HEK293T (cell line): ENCODE results near the gene TANC1.

Experiments used
- CTCF ChIA-PET: fragments of 350-600 bp; formaldehyde crosslinking; extraction: SDS; loops from one replicate; lab custom pipeline; 2021; ENCODE audit warnings: antibody characterized with exemption, inconsistent platforms; lab: Yijun Ruan, JAX
- POLR2A ChIA-PET: fragments of 350-600 bp; formaldehyde crosslinking; extraction: SDS; loops from one replicate; lab custom pipeline; 2020; ENCODE audit warnings: antibody characterized with exemption, inconsistent platforms; lab: Yijun Ruan, JAX
- DNase-seq: peaks from one replicate; pipeline ENCODE4 v3.0.0; 2012; ENCODE audit warnings: mixed read lengths; ENCODE audit errors: extremely low spot score
- ARNT ChIP-seq: fragments of 450-650 bp; IDR thresholded peaks from 2 replicates; pipeline ENCODE4 v1.6.1; 2017; ENCODE audit warnings: mild to moderate bottlenecking
- BHLHE40 ChIP-seq: fragments of 450-650 bp; IDR thresholded peaks from 2 replicates; pipeline ENCODE4 v1.6.1; 2016; ENCODE audit warnings: mild to moderate bottlenecking, moderate library complexity, borderline replicate concordance
- CTBP1 ChIP-seq: fragments of 450-650 bp; IDR thresholded peaks from 2 replicates; pipeline ENCODE4 v1.6.1; 2016; ENCODE audit warnings: borderline replicate concordance
- ELF4 ChIP-seq: fragments of 450-650 bp; IDR thresholded peaks from 2 replicates; pipeline ENCODE4 v1.6.1; 2017; ENCODE audit warnings: antibody characterized with exemption
- FOXA1 ChIP-seq: fragments of 450-650 bp; IDR thresholded peaks from 2 replicates; pipeline ENCODE4 v1.6.1; 2016; ENCODE audit warnings: mild to moderate bottlenecking
- FOXK2 ChIP-seq: fragments of 450-650 bp; IDR thresholded peaks from 2 replicates; pipeline ENCODE4 v1.6.1; 2016; ENCODE audit warnings: mild to moderate bottlenecking
- FOXM1 ChIP-seq: fragments of 450-650 bp; IDR thresholded peaks from 2 replicates; pipeline ENCODE4 v1.6.1; 2017; ENCODE audit warnings: mild to moderate bottlenecking, borderline replicate concordance
- HDGF ChIP-seq: fragments of 450-650 bp; IDR thresholded peaks from 2 replicates; pipeline ENCODE4 v1.6.1; 2017; ENCODE audit warnings: antibody characterized with exemption, borderline replicate concordance
- L3MBTL2 ChIP-seq: fragments of 450-650 bp; conservative IDR thresholded peaks from 2 replicates; pipeline ENCODE4 v1.6.1; 2016; ENCODE audit warnings: mild to moderate bottlenecking
- LEF1 ChIP-seq: fragments of 450-650 bp; IDR thresholded peaks from 2 replicates; pipeline ENCODE4 v1.6.1; 2017; ENCODE audit warnings: mild to moderate bottlenecking, borderline replicate concordance
- NFRKB ChIP-seq: fragments of 450-650 bp; IDR thresholded peaks from 2 replicates; pipeline ENCODE4 v1.6.1; 2016; ENCODE audit warnings: mild to moderate bottlenecking, moderate library complexity
- SP1 ChIP-seq: fragments of 450-650 bp; IDR thresholded peaks from 2 replicates; pipeline ENCODE4 v1.6.1; 2017
- SUZ12 ChIP-seq: fragments of 450-650 bp; IDR thresholded peaks from 2 replicates; pipeline ENCODE4 v1.6.1; 2016; ENCODE audit warnings: mild to moderate bottlenecking
- TARDBP ChIP-seq: fragments of 450-650 bp; IDR thresholded peaks from 2 replicates; pipeline ENCODE4 v1.6.1; 2016
- ZNF384 ChIP-seq: fragments of 450-650 bp; IDR thresholded peaks from 2 replicates; pipeline ENCODE4 v1.6.1; 2016
- TF ChIP-seq, protein P1 (sequence below): fragments of 450-650 bp; IDR thresholded peaks from 2 replicates; pipeline ENCODE4 v1.6.1; 2016

Gene TANC1

DNA sequence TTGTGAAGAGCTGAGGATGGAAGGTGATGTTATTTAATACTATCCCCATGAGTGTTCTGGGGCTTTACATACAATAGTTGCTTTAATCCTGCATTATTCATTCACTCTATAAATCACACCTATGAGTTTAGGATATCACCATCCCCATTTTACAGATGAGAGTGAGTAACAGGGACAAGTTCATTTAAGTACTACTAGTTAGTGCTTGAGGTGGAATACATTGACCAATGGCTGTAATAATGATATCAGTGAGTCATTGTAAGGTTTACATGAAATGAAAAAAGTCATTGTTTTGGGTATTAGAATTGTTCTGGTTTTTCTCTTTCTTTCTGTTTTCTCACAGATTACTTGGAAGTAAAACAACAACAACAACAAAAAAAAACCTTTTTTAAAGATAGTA is 42.5 kb downstream of the TANC1 start:
- TF ChIP-seq FOXA1: no peak
- no peak for TF ChIP-seq NFRKB
- no peak for TF ChIP-seq FOXM1
- no peak for TF ChIP-seq LEF1
- TF ChIP-seq SUZ12: no peak
- TF ChIP-seq ELF4: no peak
- no peak for TF ChIP-seq ARNT
- TF ChIP-seq FOXK2: no peak
- no peak for TF ChIP-seq ZNF384
- TF ChIP-seq BHLHE40: no peak
- TF ChIP-seq HDGF: no peak
- TF ChIP-seq CTBP1: no peak
- CTCF ChIA-PET: no interaction called here
- no peak for DNase-seq
- POLR2A ChIA-PET: no interaction called here

DNA sequence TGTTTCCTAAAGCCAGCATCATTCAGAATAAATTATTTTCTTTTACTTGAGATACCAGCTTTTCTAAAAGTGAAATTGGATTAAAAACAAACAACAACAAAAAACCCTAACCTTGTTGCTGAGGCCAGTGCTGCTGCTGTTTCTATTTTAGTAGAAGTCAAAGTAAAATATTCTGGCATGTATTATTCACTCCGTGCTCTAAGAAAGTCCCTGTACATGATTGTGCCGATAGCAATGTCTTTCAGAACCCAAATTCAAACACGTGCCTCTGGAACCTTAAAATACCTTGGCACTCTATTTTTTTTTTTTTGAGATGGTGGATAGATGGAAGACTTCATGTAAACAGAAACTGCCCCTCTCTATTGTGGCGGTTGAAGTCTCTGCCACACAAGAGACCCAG is 43.7 kb downstream of the TANC1 start:
- TF ChIP-seq LEF1 (no peak), SP1 (no peak), BHLHE40 (no peak), ELF4 (no peak), ZNF384 (no peak), SUZ12 (no peak), HDGF (no peak)
- TF ChIP-seq, protein P1, sequence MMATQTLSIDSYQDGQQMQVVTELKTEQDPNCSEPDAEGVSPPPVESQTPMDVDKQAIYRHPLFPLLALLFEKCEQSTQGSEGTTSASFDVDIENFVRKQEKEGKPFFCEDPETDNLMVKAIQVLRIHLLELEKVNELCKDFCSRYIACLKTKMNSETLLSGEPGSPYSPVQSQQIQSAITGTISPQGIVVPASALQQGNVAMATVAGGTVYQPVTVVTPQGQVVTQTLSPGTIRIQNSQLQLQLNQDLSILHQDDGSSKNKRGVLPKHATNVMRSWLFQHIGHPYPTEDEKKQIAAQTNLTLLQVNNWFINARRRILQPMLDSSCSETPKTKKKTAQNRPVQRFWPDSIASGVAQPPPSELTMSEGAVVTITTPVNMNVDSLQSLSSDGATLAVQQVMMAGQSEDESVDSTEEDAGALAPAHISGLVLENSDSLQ: no peak
- POLR2A ChIA-PET: no interaction called here
- CTCF ChIA-PET: no interaction called here
- DNase-seq: no peak

DNA sequence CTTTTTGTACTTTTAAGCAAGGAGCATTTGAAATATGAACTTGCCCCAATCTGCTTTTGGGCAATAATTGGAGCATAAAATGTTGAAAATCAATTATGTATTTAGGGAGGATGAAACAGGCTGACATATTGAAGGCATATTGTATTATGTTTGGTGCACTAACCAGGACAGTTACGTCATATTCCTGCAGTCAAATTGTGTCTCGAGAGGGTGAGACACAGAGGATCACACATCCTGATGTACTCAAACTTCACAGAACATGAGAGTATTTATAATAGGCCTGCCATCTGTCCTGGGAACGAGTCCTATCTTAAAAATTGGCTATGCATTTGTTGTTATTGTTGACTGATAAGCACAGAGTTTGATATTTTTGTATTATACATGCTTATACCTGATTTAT is 44.7 kb downstream of the TANC1 start:
- no peak for DNase-seq
- CTCF ChIA-PET: no interaction called here
- TF ChIP-seq NFRKB (no peak), L3MBTL2 (no peak), LEF1 (no peak), HDGF (no peak), ZNF384 (no peak), CTBP1 (no peak), ARNT (no peak), FOXM1 (no peak), SP1 (no peak), TARDBP (no peak), FOXA1 (no peak), ELF4 (no peak), BHLHE40 (no peak), FOXK2 (no peak), SUZ12 (no peak)
- TF ChIP-seq, protein P1: no peak
- POLR2A ChIA-PET: no interaction called here

DNA sequence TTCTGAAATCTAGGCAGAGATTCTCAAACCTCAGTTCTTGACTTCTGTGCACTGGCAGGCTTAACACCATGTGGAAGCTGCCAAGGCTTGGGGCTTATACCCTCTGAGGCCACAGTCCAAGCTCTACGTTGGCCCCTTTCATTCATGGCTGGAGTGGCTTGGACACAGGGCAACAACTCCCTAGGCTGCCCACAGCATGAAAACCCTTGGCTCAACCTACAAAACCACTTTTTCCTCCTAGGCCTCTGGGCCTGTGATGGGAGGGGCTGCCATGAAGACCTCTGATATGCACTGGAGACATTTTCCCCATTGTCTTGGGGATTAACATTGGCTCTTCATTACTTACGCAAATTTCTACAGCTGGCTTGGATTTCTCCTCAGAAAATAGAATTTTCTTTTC is 46.7 kb downstream of the TANC1 start:
- TF ChIP-seq CTBP1 (no peak), L3MBTL2 (no peak), ARNT (no peak), FOXM1 (no peak), ZNF384 (no peak), SUZ12 (no peak), BHLHE40 (no peak), FOXA1 (no peak), FOXK2 (no peak), ELF4 (no peak), NFRKB (no peak), LEF1 (no peak), HDGF (no peak), TARDBP (no peak), SP1 (no peak)
- TF ChIP-seq, protein P1: no peak
- no peak for DNase-seq
- CTCF ChIA-PET: no interaction called here
- POLR2A ChIA-PET: no interaction called here

DNA sequence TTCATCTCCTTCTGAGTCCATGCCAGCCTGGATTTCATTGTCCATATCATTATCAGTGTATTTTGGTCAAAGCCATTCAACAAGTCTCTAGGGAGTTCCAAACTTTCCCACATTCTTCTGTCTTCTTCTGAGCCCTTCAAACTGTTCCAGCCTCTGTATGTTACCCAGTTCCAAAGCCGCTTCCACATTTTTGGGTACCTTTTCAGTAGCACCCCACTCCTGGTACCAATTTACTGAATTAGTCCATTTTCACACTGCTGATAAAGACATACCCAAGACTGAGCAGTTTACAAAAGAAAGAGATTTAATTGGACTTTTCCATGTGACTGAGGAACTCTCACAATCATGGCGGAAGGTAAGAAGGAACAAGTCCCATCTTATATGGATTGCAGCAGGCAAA is 47.4 kb downstream of the TANC1 start:
- POLR2A ChIA-PET: no interaction called here
- DNase-seq: no peak
- no peak for TF ChIP-seq FOXK2
- TF ChIP-seq HDGF: no peak
- TF ChIP-seq TARDBP: no peak
- TF ChIP-seq ARNT: no peak
- TF ChIP-seq CTBP1: no peak
- TF ChIP-seq, protein P1: no peak
- no peak for TF ChIP-seq SP1
- CTCF ChIA-PET: no interaction called here

DNA sequence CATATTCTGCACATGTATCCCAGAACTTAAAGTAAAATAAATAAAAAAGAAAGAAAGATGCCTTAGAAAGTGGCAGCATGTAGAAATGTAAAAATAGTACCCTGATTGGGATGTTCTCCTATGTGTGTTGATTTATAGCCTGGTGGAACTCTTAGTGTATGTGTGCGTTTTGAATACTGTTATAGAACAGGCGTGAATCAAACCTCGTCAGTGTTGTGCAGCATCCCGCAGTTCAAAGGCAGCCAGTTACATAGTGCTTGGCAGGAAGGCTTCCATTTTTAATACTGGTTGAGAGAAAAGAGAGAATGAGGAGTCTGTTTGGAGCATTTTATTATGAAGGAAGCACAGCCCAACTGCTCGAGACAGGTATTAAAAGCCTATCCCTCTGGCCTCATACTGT is 49.4 kb downstream of the TANC1 start:
- DNase-seq: no peak
- POLR2A ChIA-PET: no interaction called here
- TF ChIP-seq SP1 (no peak), ARNT (no peak), LEF1 (no peak), CTBP1 (no peak), ZNF384 (no peak), NFRKB (no peak), FOXA1 (no peak), L3MBTL2 (no peak), HDGF (no peak), TARDBP (no peak)
- TF ChIP-seq, protein P1: no peak
- CTCF ChIA-PET: no interaction called here
